DMS 273 treated with DMSO at 0.1 percent for 48 hours (cell line): ENCODE measurements around the gene ZGPAT.

Experiments used
- DNase-seq: peaks from one replicate; lab custom pipeline; 2025; lab: John Stamatoyannopoulos, UW

ZGPAT gene

GRCh38 chr20:63745424-63745805 is 37.6 kb downstream of the ZGPAT start:
- DNase-seq: no peak

- no peak for DNase-seq
Observed at GRCh38 chr20:63745961-63746731, 38.3 kb downstream of the ZGPAT start.

GRCh38 chr20:63746751-63747315 is 39.0 kb downstream of the ZGPAT start:
- DNase-seq: no peak

- no peak for DNase-seq
Observed at GRCh38 chr20:63747622-63748069, 39.8 kb downstream of the ZGPAT start.

GRCh38 chr20:63748070-63748933 is 40.5 kb downstream of the ZGPAT start:
- no peak for DNase-seq

- no peak for DNase-seq
Observed at GRCh38 chr20:63748934-63749270, 41.1 kb downstream of the ZGPAT start.

- DNase-seq: no peak
Observed at GRCh38 chr20:63749597-63750508, 42.0 kb downstream of the ZGPAT start.

GRCh38 chr20:63750807-63751470 is 43.1 kb downstream of the ZGPAT start:
- no peak for DNase-seq

GRCh38 chr20:63751471-63752271 is 43.8 kb downstream of the ZGPAT start:
- DNase-seq: no peak

- DNase-seq: no peak
Observed at GRCh38 chr20:63752411-63753101, 44.7 kb downstream of the ZGPAT start.

- no peak for DNase-seq
Observed at GRCh38 chr20:63753381-63753780, 45.5 kb downstream of the ZGPAT start.

- no peak for DNase-seq
Observed at GRCh38 chr20:63754008-63754407, 46.2 kb downstream of the ZGPAT start.

GRCh38 chr20:63755933-63756647 is 48.3 kb downstream of the ZGPAT start:
- no peak for DNase-seq

- DNase-seq: no peak
Observed at GRCh38 chr20:63756648-63756991, 48.8 kb downstream of the ZGPAT start.

GRCh38 chr20:63758152-63758551 is 50.3 kb downstream of the ZGPAT start:
- no peak for DNase-seq

GRCh38 chr20:63759377-63759901 is 51.6 kb downstream of the ZGPAT start:
- no peak for DNase-seq

GRCh38 chr20:63765082-63765873 is 57.4 kb downstream of the ZGPAT start:
- no peak for DNase-seq

GRCh38 chr20:63765902-63766301 is 58.1 kb downstream of the ZGPAT start:
- no peak for DNase-seq
